Body of pancreas (tissue), 4 donors: ENCODE data around the gene NT5C2. TPM values are rescaled to one million over a fixed set of nuclear protein-coding genes. Genes with fewer than 3 reads are reported as not detected.

ENCODE experiments used
- ATAC-seq: fragments of 150-250 bp; one replicate; pipeline ENCODE4 v1.9.1; 2016
- DNase-seq, 4 donors: peaks; one replicate each; pipeline ENCODE4 v3.0.0-alpha.2; 2019
- H3K27ac ChIP-seq, 4 donors: fragments of 200-600 bp; sonication (generic); 1 replicate in 3 of 4; 2 replicates in 1 of 4; pipeline versions ENCODE4 v1.5.1 to v1.6.1; 2016 to 2019; ENCODE audit warnings: mild to moderate bottlenecking in 1 of 4, mixed read lengths in 1 of 4, moderate library complexity in 1 of 4
- H3K27me3 ChIP-seq, 2 donors: fragments of 200-600 bp; sonication (generic); one replicate each; pipeline ENCODE4 v1.6.0; 2016; ENCODE audit warnings: mild to moderate bottlenecking in 1 of 2
- H3K36me3 ChIP-seq, 2 donors: fragments of 200-600 bp; sonication (generic); replicated peaks in 1 of 2; 2 replicates each; pipeline ENCODE4 v1.5.1; 2016; ENCODE audit warnings: low read depth in 2 of 2; ENCODE audit not compliant: insufficient read depth in 1 of 2
- H3K4me1 ChIP-seq: fragments of 200-600 bp; sonication (generic); one replicate; pipeline ENCODE4 v1.6.0; 2016
- H3K4me3 ChIP-seq, 2 donors: fragments of 200-600 bp; sonication (generic); 1 replicate in 1 of 2; 2 replicates in 1 of 2; pipeline ENCODE4 v1.5.1; 2016 to 2019
- H3K9me3 ChIP-seq, 3 donors: fragments of 200-600 bp; sonication (generic); 1 replicate in 2 of 3; 2 replicates in 1 of 3; pipeline ENCODE4 v1.5.1; 2016
- POLR2A ChIP-seq, 3 donors: fragments of 450-650 bp; IDR thresholded peaks; one replicate each; pipeline ENCODE4 v1.6.1; 2016; ENCODE audit warnings: antibody characterized with exemption in 3 of 3, mild to moderate bottlenecking in 2 of 3
- WGBS, 2 donors: methylation state at CpG; one replicate each; pipeline ENCODE4 v1.1.5; 2017; 5-methylcytosine and 5-hydroxymethylcytosine counted together
- intact Hi-C: fragments of 100-400 bp; cut with DNase I; formaldehyde crosslinking; loops from one replicate; pipeline ENCODE4 v1.15.1; 2023
- total RNA-seq, 2 donors: library from RNA; depleted of rRNA; stranded (reverse); fragments of >200 nt; gene quantifications; one replicate each; pipeline ENCODE4 v1.1.0, GENCODE V29; 2016
- TF ChIP-seq, protein P1 (sequence below), 7 experiments: fragments of 450-650 bp in 4 of 7; fragments of 200-600 bp in 3 of 7; sonication (generic) in 3 of 7; IDR thresholded peaks; one replicate each; pipeline ENCODE4 v1.5.1; 2016 to 2019; ENCODE audit warnings: antibody characterized with exemption in 7 of 7

Gene NT5C2
- total RNA-seq, 2 donors from 2014 or later, result 32.0 to 43.1 TPM

DNA sequence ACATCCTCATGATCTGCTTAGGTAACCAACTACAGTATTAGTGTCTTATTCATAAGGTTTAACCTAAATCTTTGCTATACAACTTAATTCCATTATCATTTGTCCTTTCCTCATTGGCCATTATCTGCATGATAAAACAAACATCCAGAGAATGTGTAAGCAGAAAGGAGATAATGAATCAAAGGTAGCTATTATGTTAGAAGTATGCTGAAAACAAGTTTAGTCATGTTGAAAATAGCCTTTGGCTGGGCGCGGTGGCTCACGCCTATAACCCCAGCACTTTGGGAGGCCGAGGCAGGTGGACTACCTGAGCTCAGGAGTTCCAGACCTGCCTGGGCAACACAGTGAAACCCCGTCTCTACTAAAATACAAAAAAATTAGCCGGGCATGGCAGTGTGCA lies 78.2 kb downstream of the NT5C2 start:
- no peak for TF ChIP-seq POLR2A (IDR thresholded peaks at IDR 0.05)
- TF ChIP-seq, protein P1, sequence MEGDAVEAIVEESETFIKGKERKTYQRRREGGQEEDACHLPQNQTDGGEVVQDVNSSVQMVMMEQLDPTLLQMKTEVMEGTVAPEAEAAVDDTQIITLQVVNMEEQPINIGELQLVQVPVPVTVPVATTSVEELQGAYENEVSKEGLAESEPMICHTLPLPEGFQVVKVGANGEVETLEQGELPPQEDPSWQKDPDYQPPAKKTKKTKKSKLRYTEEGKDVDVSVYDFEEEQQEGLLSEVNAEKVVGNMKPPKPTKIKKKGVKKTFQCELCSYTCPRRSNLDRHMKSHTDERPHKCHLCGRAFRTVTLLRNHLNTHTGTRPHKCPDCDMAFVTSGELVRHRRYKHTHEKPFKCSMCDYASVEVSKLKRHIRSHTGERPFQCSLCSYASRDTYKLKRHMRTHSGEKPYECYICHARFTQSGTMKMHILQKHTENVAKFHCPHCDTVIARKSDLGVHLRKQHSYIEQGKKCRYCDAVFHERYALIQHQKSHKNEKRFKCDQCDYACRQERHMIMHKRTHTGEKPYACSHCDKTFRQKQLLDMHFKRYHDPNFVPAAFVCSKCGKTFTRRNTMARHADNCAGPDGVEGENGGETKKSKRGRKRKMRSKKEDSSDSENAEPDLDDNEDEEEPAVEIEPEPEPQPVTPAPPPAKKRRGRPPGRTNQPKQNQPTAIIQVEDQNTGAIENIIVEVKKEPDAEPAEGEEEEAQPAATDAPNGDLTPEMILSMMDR (IDR thresholded peaks at IDR 0.05), result no peak
- Histone ChIP-seq H3K4me1 (peaks cover 27% of the 10 kb centered on the region), H3K4me3 (no peak overlapping the region), H3K27ac (no peak overlapping the region), H3K36me3 (no peaks in the 10 kb centered on the region), H3K9me3 (no peaks in the 10 kb centered on the region), H3K27me3 (no peaks in the 10 kb centered on the region)
- intact Hi-C loops, result no loop called here
- DNase-seq (no peak), ATAC-seq (no peak)
- WGBS, 2 donors, result 79 to 94% methylated on average over 6 of the region's 6 CpGs

DNA sequence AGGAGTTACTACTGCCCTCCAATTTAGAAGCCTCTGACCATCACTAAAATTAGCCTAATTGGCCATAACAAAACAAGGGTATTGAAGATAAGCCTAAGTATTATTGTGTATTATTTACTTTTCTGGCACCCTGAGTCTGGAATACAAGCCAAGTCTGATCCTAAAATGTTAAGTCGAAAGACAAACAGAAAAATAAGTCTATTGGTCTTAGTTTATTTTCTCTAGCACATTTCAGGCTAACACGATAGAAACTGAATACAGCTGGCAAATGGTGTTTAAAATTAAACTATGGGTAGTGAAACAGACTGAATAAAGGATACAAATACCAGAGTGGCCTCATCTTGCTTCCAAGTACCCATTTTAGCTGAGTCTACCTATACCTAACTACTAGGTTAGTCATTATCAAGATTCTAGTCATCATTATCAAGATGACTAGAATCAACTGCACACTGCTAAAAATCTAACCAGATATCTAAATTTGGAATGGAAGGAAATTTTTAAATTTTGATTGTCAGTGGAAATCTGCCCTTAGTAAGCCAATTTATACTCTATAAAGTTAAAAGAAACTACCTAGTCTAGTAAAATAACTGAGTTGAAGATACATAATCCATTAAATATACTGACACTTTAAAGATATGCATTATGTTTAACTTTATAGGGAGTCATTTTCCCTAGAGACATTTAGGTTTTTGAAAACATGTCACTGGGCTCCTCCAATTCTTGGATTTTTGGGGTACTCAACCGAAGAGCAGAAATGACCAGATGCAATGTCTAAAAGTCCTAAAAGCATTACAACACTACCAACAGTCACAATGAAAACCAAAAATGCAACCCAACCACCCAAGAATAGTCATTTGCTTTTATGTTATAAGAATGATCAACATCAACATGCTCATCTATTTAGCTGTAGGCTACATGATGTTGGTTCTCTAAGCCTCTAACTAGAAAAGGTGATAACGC lies 80.9 kb downstream of the NT5C2 start:
- no peak for DNase-seq
- 65 to 66% methylated on average over 4 of the region's 4 CpGs for WGBS, 2 donors
- H3K27me3 ChIP-seq, result no peaks in the 10 kb centered on the region
- H3K36me3 ChIP-seq, result no peaks in the 10 kb centered on the region
- H3K27ac ChIP-seq, result no peak overlapping the region
- H3K9me3 ChIP-seq, result no peaks in the 10 kb centered on the region
- H3K4me3 ChIP-seq, result no peak overlapping the region
- intact Hi-C loops, result no loop called here
- TF ChIP-seq, protein P1 (IDR thresholded peaks at IDR 0.05), result no peak
- no peak for TF ChIP-seq POLR2A (IDR thresholded peaks at IDR 0.05)
- H3K4me1 ChIP-seq, result peaks cover 27% of the 10 kb centered on the region
- no peak for ATAC-seq

DNA sequence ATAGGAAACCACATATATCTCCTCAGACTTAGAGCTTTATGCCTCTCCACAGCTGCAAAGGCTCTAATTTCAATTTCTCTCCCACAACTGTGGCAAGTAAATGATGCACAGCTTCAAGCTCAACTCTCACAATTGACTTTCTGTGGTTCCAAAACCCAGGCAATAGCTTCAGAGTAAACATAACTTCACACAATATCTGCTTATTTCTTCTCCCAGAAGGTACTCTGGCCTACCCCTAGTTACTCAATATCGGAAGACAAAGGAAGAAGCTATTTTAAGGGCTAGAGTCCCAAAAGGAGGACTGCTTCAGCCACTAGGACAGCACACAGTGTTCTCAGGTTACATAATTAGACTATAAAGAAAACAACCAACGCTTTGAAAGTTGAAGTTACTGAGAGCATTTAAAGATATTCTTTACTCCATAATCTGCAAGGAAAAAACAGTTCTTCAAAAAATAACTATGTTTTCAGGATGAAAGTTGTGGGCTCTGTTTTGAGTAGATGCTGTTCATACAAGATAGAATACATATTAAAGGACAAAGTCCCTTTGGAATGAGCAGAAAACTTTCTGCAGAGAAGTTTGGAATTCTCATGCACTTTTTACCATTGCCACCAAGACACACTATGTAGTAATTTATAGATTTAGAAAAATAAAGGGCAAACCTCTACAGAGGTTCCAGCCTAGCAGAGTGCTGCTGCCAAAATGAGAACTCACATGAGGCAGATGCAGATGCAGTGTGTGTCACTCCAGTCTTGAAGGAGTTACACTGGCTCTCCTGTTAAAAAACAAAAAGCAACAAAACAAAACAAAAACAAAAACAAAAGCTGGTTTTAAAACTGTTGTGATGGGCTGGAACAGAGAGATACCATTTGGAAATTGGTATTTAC lies 81.8 kb downstream of the NT5C2 start:
- H3K4me1 ChIP-seq, result peaks cover 27% of the 10 kb centered on the region
- no peaks in the 10 kb centered on the region for H3K27me3 ChIP-seq
- no peak for DNase-seq
- H3K27ac ChIP-seq, result peak overlapping the region in 1 of 4 donors; percentile 38
- H3K9me3 ChIP-seq, result no peaks in the 10 kb centered on the region
- no peaks in the 10 kb centered on the region for H3K36me3 ChIP-seq
- WGBS, 2 donors, result 19 to 20% methylated on average over 2 of the region's 2 CpGs
- intact Hi-C loops, result no loop called here
- ATAC-seq, result no peak
- no peak overlapping the region for H3K4me3 ChIP-seq
- TF ChIP-seq POLR2A (IDR thresholded peaks at IDR 0.05), result no peak
- TF ChIP-seq, protein P1 (IDR thresholded peaks at IDR 0.05), result no peak

DNA sequence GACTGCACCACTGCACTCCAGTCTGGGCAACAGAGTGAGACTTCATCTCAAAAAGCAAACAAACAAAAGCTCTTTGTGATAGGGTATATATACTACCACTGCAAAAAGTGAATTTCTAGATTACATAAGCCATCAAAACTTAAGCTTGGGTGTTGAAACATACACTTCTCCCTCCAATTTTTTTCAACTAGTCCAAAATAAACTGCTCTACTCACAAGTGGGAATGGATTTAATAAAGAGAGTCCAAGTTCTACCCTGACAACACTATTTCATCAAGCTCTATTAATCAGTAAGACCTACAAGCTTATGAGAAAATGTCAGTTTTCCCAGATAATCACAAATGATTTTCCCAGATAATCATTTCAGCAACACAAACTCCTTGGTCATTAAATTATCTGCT lies 82.7 kb downstream of the NT5C2 start:
- TF ChIP-seq POLR2A (IDR thresholded peaks at IDR 0.05), result no peak
- TF ChIP-seq, protein P1 (IDR thresholded peaks at IDR 0.05), result no peak
- no peaks in the 10 kb centered on the region for H3K9me3 ChIP-seq
- H3K36me3 ChIP-seq, result no peaks in the 10 kb centered on the region
- DNase-seq (no peak), ATAC-seq (no peak)
- peak overlapping the region in 1 of 4 donors; percentile 38 for H3K27ac ChIP-seq
- H3K27me3 ChIP-seq, result no peaks in the 10 kb centered on the region
- H3K4me1 ChIP-seq, result peaks cover 27% of the 10 kb centered on the region
- intact Hi-C loops, result no loop called here
- no peak overlapping the region for H3K4me3 ChIP-seq
